Subcutaneous adipose tissue (tissue), 4 donors: ENCODE measurements around the gene WNK2. TPM values are rescaled to one million over a fixed set of nuclear protein-coding genes. Genes with fewer than 3 reads are reported as not detected.

Experiments used
- total RNA-seq, 4 donors: library from RNA; depleted of rRNA; stranded (reverse); fragments of >200 nt; gene quantifications; one replicate each; pipeline ENCODE4 v1.1.0, GENCODE V29; 2016
- TF ChIP-seq, protein P1 (sequence below): fragments of 450-650 bp; IDR thresholded peaks from one replicate; pipeline ENCODE4 v1.5.1; 2016; ENCODE audit warnings: low read depth, mild to moderate bottlenecking, control low read depth, antibody characterized with exemption, moderate library complexity

The WNK2 gene
- total RNA-seq = not detected

GRCh38 chr9:93183663-93184431 is at the start of gene WNK2:
Gene WNK2, plus strand, starts transcription at chr9:93184139. Its CDS starts 791 bp downstream, at chr9:93184930.
- TF ChIP-seq, protein P1, sequence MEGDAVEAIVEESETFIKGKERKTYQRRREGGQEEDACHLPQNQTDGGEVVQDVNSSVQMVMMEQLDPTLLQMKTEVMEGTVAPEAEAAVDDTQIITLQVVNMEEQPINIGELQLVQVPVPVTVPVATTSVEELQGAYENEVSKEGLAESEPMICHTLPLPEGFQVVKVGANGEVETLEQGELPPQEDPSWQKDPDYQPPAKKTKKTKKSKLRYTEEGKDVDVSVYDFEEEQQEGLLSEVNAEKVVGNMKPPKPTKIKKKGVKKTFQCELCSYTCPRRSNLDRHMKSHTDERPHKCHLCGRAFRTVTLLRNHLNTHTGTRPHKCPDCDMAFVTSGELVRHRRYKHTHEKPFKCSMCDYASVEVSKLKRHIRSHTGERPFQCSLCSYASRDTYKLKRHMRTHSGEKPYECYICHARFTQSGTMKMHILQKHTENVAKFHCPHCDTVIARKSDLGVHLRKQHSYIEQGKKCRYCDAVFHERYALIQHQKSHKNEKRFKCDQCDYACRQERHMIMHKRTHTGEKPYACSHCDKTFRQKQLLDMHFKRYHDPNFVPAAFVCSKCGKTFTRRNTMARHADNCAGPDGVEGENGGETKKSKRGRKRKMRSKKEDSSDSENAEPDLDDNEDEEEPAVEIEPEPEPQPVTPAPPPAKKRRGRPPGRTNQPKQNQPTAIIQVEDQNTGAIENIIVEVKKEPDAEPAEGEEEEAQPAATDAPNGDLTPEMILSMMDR = no peak

GRCh38 chr9:93134740-93135444 is 49.0 kb upstream of the WNK2 start:
- TF ChIP-seq, protein P1 = no peak

DNA sequence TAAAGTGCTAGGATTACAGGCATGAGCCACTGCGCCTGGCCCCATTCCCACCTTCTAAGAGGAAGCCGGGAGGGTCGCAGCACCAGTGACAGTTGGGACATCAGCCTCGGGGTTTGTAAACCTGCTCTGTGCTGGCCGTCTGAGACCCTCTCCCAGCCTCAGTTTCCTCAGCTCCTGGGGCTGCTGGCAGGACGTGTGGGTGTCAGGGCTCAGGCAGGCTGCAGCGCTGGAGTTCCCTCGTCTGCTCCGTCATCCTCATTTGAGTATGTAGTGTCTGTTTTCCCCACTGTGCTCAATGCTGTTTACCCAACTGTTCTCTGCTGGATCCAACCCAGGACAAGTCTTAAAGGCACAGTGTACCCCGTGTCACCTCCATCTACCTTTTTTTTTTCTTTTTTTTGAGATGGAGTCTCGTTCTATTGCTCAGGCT is 47.9 kb upstream of the WNK2 start:
- TF ChIP-seq, protein P1 = no peak

GRCh38 chr9:93137362-93137761 is 46.6 kb upstream of the WNK2 start:
- TF ChIP-seq, protein P1 = no peak

- TF ChIP-seq, protein P1 = no peak
Measured at GRCh38 chr9:93138171-93138764, 45.7 kb upstream of the WNK2 start.

DNA sequence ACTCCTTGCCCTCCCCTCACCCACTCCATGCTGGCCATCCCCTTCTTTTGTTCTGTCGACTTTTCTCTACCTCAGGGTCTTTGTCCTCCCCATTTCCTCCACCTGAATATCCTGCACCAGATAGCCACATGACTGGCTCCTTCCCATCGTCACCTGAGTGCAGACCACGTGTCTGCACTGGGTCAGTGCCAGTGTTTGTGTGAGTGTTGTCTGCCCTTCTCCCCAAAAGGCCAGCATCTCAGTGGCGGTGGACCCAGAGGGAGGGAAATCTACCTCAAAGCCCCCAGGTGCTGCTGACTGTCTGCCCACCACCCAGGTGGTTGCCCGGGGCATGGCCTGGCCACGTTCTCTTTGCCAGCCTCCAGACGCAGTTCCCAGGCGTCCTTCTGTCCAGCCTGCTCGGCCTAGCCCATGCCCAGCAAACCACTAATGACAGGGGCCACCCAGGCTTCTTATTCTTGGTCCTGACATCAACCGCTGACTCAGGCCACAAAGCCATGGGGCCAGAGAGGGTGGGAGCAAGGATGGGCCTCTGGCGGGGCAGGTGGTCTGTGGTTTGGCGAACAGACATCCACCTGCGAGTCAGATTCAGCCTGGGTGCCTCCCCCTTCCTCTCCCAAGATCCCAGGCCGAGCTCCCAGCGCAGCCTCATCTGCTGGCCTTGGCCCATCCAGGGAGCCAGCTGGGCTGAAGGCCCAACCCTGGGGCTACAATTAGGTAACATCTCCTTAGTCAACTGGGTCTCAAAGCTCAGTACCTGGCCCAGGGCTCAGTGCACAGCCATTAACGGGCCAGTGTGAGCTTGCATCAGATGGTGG is 44.4 kb upstream of the WNK2 start:
- TF ChIP-seq, protein P1 = no peak
